MCF 10A (cell line): Measurements from ENCODE around the gene PTPRE. TPM values are rescaled to one million over a fixed set of nuclear protein-coding genes. Genes with fewer than 3 reads are reported as not detected.

ENCODE experiments used
- BruUV-seq: library from RNA; stranded (reverse); fragments of 400-500 nt; replicated peaks from 2 replicates; lab custom pipeline; 2021; lab: Mats Ljungman, UMichigan
- CTCF ChIA-PET: fragments of 300-600 bp; sonication (Branson Sonifier 250); formaldehyde crosslinking; extraction: SDS; loops from one replicate; lab custom pipeline; 2021; ENCODE audit warnings: antibody characterized with exemption, inconsistent platforms; lab: Yijun Ruan, JAX
- POLR2A ChIA-PET: fragments of 300-600, 350-650 bp; sonication (Branson Sonifier 250); formaldehyde crosslinking; extraction: SDS; loops from one replicate; lab custom pipeline; 2020; ENCODE audit warnings: antibody characterized with exemption, inconsistent platforms; lab: Yijun Ruan, JAX
- DNase-seq: peaks from one replicate; pipeline ENCODE4 v3.0.0-alpha.2; 2018; ENCODE audit not compliant: unreplicated experiment
- H3K27ac Mint-ChIP-seq: one replicate; pipeline ENCODE4 v1.8.0; 2022; ENCODE audit warnings: mild to moderate bottlenecking, low read depth, mixed read lengths; ENCODE audit not compliant: unreplicated experiment
- H3K27me3 Mint-ChIP-seq: one replicate; pipeline ENCODE4 v1.8.0; 2022; ENCODE audit warnings: mixed read lengths; ENCODE audit not compliant: insufficient read depth, unreplicated experiment
- H3K36me3 Mint-ChIP-seq: one replicate; pipeline ENCODE4 v1.8.0; 2022; ENCODE audit warnings: mild to moderate bottlenecking, moderate library complexity, mixed read lengths; ENCODE audit not compliant: insufficient read depth, unreplicated experiment
- H3K4me1 Mint-ChIP-seq: one replicate; pipeline ENCODE4 v1.8.0; 2022; ENCODE audit warnings: mixed read lengths; ENCODE audit not compliant: insufficient read depth, unreplicated experiment
- H3K4me3 Mint-ChIP-seq: one replicate; pipeline ENCODE4 v1.8.0; 2022; ENCODE audit warnings: mild to moderate bottlenecking, moderate library complexity, mixed read lengths; ENCODE audit not compliant: unreplicated experiment
- H3K9me3 Mint-ChIP-seq: one replicate; pipeline ENCODE4 v1.8.0; 2022; ENCODE audit warnings: mixed read lengths; ENCODE audit not compliant: unreplicated experiment
- CTCF ChIP-seq: fragments of 200-600 bp; IDR thresholded peaks from one replicate; pipeline ENCODE4 v1.8.0; 2022; ENCODE audit warnings: antibody characterized with exemption, mild to moderate bottlenecking; ENCODE audit not compliant: unreplicated experiment
- intact Hi-C: fragments of 100-400 bp; cut with micrococcal nuclease; formaldehyde crosslinking; loops from 2 replicates; pipeline ENCODE4 v1.14.1; 2022
- total RNA-seq: library from RNA; stranded (reverse); gene quantifications from 2 replicates; pipeline ENCODE4 v1.2.3, GENCODE V29; 2022

Gene PTPRE
- total RNA-seq, 1 experiment from 2014 or later, result 34.6 TPM

- Mint-ChIP-seq H3K9me3 (no peaks in the 10 kb centered on the region), H3K27ac (peak overlapping the region; percentile 85), H3K4me1 (peaks cover 22% of the 10 kb centered on the region), H3K4me3 (peak overlapping the region; percentile 52), H3K36me3 (no peaks in the 10 kb centered on the region), H3K27me3 (no peaks in the 10 kb centered on the region)
- no peak for TF ChIP-seq CTCF
- POLR2A ChIA-PET, result interaction anchor here (0.8 to 1.4 kb wide), 4 partner anchors 10 to 74 kb away, joined by 3 to 8 read pairs (median 3); no protein-coding TSS in a partner anchor
- peak; percentile 79 for DNase-seq
- intact Hi-C loops, result loop anchor here (1.0 kb wide), 1 partner anchor 68 kb away; no protein-coding TSS in a partner anchor
- CTCF ChIA-PET, result interaction anchor here (0.6 to 3.6 kb wide), 5 partner anchors 20 to 85 kb away, joined by 3 to 27 read pairs (median 4); partner anchors contain the start of gene PTPRE
- BruUV-seq, result no TSS peak
These were observed 84.1 kb downstream of the PTPRE start for GRCh38 chr10:127990846-127991542.

GRCh38 chr10:127991543-127992255, 84.8 kb downstream of the PTPRE start:
- no peak for DNase-seq

DNA sequence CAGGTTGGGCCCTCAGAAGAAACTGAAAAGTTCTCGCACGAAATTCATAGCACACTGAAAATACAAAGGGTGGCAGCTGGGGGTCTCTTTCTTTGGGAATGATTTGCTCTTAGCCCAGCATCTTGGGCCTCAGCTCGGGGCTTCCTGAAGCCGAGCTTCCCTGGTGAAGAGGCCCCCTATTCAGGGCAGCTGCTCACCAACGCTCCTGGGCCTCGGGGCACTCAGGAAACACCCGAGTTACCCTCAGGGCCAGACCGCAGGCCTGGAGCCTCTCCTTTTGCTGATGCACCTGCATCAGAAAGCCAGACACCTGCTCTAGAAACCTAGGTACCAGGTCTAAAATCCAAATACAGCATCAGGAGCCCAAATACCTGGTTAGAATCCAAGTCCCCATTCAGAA, 85.5 kb downstream of the PTPRE start:
- ChIA-PET CTCF (interaction anchor here (3.6 kb wide), 1 partner anchor 19 kb away, joined by 27 read pairs; no protein-coding TSS in a partner anchor), POLR2A (no interaction called here)
- no peaks in the 10 kb centered on the region for H3K27me3 Mint-ChIP-seq
- no TSS peak for BruUV-seq
- H3K4me1 Mint-ChIP-seq, result peaks cover 29% of the 10 kb centered on the region
- H3K36me3 Mint-ChIP-seq, result no peaks in the 10 kb centered on the region
- no peak overlapping the region for H3K4me3 Mint-ChIP-seq
- DNase-seq, result no peak
- peak overlapping the region; percentile 85 for H3K27ac Mint-ChIP-seq
- intact Hi-C loops, result no loop called here
- H3K9me3 Mint-ChIP-seq, result no peaks in the 10 kb centered on the region
- no peak for TF ChIP-seq CTCF

More at GRCh38 chr10:127991543-127992255, 84.8 kb downstream of the PTPRE start:
- Mint-ChIP-seq H3K9me3 (no peaks in the 10 kb centered on the region), H3K4me3 (peak overlapping the region; percentile 52), H3K4me1 (peaks cover 26% of the 10 kb centered on the region), H3K27me3 (no peaks in the 10 kb centered on the region), H3K27ac (peak overlapping the region; percentile 85), H3K36me3 (no peaks in the 10 kb centered on the region)
- ChIA-PET POLR2A (interaction anchor here (0.8 to 1.4 kb wide), 4 partner anchors 10 to 73 kb away, joined by 3 to 8 read pairs (median 3); no protein-coding TSS in a partner anchor), CTCF (interaction anchor here (0.6 to 3.6 kb wide), 6 partner anchors 19 to 87 kb away, joined by 3 to 27 read pairs (median 4); partner anchors contain the start of gene PTPRE)
- TF ChIP-seq CTCF, result no peak
- BruUV-seq, result no TSS peak
- intact Hi-C loops, result loop anchor here (1.0 kb wide), 1 partner anchor 68 kb away; no protein-coding TSS in a partner anchor
